ENCODE data around the gene RPL10. TPM values are rescaled to one million over a fixed set of nuclear protein-coding genes. Genes with fewer than 3 reads are reported as not detected.
A peak's percentile ranks its signal among the peaks of the same experiment; 100 is the strongest.

RPL10 gene
- total and polyA plus RNA-seq, 9 of the 15 experiments (the other 6 are each of a cell fraction or from before 2014, with no cell fraction given), result 3,774 to 7,600 (median 5,014) TPM

- TF ChIP-seq COPS2 (conservative IDR thresholded peaks at IDR 0.05) (no peak), USF1 (CRISPR knock-in tag; IDR thresholded peaks at IDR 0.05) (peak; percentile 49; the same call in 1 of the 2 replicates), ZNF121 (CRISPR knock-in tag; conservative IDR thresholded peaks at IDR 0.05) (no peak), MAFF (IDR thresholded peaks at IDR 0.05; ENCODE audit: low read length) (peak; percentile 10; the same call in 1 of the 2 replicates), ZBTB17 (CRISPR knock-in tag; IDR thresholded peaks at IDR 0.05) (no peak), POLR2A (conservative IDR thresholded peaks at IDR 0.05) (peak; percentile 96), UBTF (IDR thresholded peaks at IDR 0.05; ENCODE audit: borderline replicate concordance in 1 of 2, low read depth in 2 of 2, low read length in 2 of 2) (no peak), POLR2G (IDR thresholded peaks at IDR 0.05; ENCODE audit: low read depth, low read length) (0 out of 2 replicates have a peak, but pooled peaks have one; percentile 23), ILF3 (IDR thresholded peaks at IDR 0.05; ENCODE audit: borderline replicate concordance) (peak; percentile 85), ZNF764 (CRISPR knock-in tag; IDR thresholded peaks at IDR 0.05; ENCODE audit: low read depth) (no peak), ELF2 (CRISPR knock-in tag; IDR thresholded peaks at IDR 0.05) (no peak), ETV5 (CRISPR knock-in tag; IDR thresholded peaks at IDR 0.05; ENCODE audit: low read depth) (no peak), PML (IDR thresholded peaks at IDR 0.05; ENCODE audit: low read length) (peak; percentile 87), ZNF24 (IDR thresholded peaks at IDR 0.05) (no peak), ZKSCAN1 (IDR thresholded peaks at IDR 0.05; ENCODE audit: low read depth, low read length) (no peak), PHTF2 (CRISPR knock-in tag; IDR thresholded peaks at IDR 0.05) (no peak; the same call in 1 of the 2 replicates), TAL1 (IDR thresholded peaks at IDR 0.05) (0 out of 2 replicates have a peak, but pooled peaks have one; percentile 4), HMBOX1 (IDR thresholded peaks at IDR 0.05) (no peak), ZBED1 (IDR thresholded peaks at IDR 0.05) (peak; percentile 91), NEUROD1 (IDR thresholded peaks at IDR 0.05; ENCODE audit: borderline replicate concordance, low read depth, low read length, partially characterized antibody) (peak; percentile 36), RBM39 (optimal IDR thresholded peaks at IDR 0.05; ENCODE audit: low read depth, low read length) (peak; percentile 92), EWSR1 (IDR thresholded peaks at IDR 0.05; ENCODE audit: borderline replicate concordance, low read depth, partially characterized antibody) (peak; percentile 96), NR4A1 (CRISPR knock-in tag; IDR thresholded peaks at IDR 0.05) (no peak), NR4A1 (tag; IDR thresholded peaks at IDR 0.05) (no peak), TAF1 (IDR thresholded peaks at IDR 0.05; ENCODE audit: control insufficient read depth, extremely low read depth, insufficient read depth, low read length, severe bottlenecking) (peak; percentile 54), THRAP3 (IDR thresholded peaks at IDR 0.05; ENCODE audit: borderline replicate concordance) (peak; percentile 94), ZEB2 (IDR thresholded peaks at IDR 0.05) (peak; percentile 32; the same call in 1 of the 2 replicates), ZNF384 (IDR thresholded peaks at IDR 0.05; ENCODE audit: low read depth, low read length) (no peak)
Observed at GRCh38 chrX:154401045-154401799, 3.0 kb downstream of the RPL10 start (continued).

All from K562 (cell line).